Astrocyte of the cerebellum (primary cell): Measurements from ENCODE around the gene ING2.
"Not testable (repeated sequence)": the region's sequence is repeated elsewhere in the genome, so short reads cannot be mapped to it uniquely, and the experiment has no call there.

Source experiments
- DNase-seq: peaks from one replicate; pipeline ENCODE4 v3.0.0-alpha.2; 2011; ENCODE audit warnings: low read depth
- H3K4me3 ChIP-seq: 2 replicates; pipeline ENCODE4 v1.5.1; 2011; ENCODE audit warnings: mild to moderate bottlenecking, low read depth, low read length, moderate library complexity
- in situ Hi-C: cut with HindIII; loops from 2 replicates; pipeline ENCODE4 v1.10.0; 2017; ENCODE audit warnings: low sequenced_read_pairs
- TF ChIP-seq, protein P1 (sequence below): IDR thresholded peaks from 2 replicates; pipeline ENCODE4 v1.5.1; 2012; ENCODE audit warnings: low read length, low read depth, moderate library complexity, mild to moderate bottlenecking; ENCODE audit errors: missing control alignments

ING2 gene

DNA sequence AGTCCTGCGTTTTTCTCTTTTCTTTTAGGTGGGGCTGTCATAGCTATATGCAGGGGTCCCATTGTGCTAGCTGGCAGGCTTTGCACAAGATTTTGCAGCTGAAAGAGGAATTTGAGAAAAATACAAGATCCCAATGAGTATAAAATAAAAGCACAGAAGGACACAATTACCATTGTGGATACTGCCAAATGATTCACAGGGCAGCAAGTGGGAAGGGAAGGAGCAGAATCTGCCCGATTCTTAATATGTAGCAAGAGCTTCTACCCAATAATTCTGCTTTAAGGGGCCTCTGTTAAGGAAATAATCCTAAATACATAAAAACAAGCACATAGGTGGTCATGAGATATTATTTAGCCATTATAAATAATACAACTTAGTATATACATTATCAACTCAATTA, 25.9 kb upstream of the ING2 start:
- TF ChIP-seq, protein P1, sequence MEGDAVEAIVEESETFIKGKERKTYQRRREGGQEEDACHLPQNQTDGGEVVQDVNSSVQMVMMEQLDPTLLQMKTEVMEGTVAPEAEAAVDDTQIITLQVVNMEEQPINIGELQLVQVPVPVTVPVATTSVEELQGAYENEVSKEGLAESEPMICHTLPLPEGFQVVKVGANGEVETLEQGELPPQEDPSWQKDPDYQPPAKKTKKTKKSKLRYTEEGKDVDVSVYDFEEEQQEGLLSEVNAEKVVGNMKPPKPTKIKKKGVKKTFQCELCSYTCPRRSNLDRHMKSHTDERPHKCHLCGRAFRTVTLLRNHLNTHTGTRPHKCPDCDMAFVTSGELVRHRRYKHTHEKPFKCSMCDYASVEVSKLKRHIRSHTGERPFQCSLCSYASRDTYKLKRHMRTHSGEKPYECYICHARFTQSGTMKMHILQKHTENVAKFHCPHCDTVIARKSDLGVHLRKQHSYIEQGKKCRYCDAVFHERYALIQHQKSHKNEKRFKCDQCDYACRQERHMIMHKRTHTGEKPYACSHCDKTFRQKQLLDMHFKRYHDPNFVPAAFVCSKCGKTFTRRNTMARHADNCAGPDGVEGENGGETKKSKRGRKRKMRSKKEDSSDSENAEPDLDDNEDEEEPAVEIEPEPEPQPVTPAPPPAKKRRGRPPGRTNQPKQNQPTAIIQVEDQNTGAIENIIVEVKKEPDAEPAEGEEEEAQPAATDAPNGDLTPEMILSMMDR: no peak

DNA sequence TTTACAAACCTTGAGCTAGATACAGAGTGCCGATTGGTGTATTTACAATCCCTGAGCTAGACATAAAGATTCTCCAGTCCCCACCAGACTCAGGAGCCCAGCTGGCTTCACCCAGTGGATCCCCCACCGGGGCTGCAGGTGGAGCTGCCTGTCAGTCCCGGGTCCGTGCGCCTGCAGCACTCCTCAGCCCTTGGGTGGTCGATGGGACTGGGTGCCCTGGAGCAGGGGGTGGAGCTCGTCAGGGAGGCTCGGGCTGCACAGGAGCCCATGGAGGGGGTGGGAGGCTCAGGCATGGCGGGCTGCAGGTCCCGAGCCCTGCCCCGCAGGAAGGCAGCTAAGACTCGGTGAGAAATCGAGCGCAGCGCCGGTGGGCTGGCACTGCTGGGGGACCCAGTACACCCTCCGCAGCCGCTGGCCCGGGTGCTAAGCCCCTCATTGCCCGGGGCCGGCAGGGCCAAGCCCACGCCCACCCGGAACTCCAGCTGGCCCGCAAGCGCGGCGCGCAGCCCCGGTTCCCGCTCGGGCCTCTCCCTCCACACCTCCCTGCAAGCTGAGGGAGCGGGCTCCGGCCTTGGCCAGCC, 22.3 kb upstream of the ING2 start:
- DNase-seq, in situ Hi-C loops, H3K4me3 ChIP-seq: not testable (repeated sequence)

More for the DNA sequence above, 25.9 kb upstream of the ING2 start:
- DNase-seq: no peak
- in situ Hi-C loops: no loop called here
- no peak overlapping the region for H3K4me3 ChIP-seq

DNA sequence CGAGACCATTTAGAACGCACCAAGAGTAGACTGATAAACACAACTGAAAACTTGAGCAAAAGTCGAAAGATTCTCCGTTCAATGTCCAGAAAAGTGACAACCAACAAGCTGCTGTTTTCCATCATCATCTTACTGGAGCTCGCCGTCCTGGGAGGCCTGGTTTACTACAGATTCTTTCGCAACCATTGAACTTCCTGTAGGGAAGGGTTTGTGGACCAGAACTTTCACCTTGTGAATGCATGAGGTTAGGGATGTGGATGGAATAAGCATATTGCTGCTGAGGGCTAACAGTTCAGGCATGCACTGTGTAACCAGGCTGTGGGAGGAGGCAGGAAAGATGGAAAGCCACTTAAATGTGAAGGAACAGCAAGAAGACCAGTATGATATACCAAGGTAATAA, 20.9 kb upstream of the ING2 start:
- TF ChIP-seq, protein P1: no peak
- no peak for DNase-seq
- in situ Hi-C loops: no loop called here
- H3K4me3 ChIP-seq: no peak overlapping the region

DNA sequence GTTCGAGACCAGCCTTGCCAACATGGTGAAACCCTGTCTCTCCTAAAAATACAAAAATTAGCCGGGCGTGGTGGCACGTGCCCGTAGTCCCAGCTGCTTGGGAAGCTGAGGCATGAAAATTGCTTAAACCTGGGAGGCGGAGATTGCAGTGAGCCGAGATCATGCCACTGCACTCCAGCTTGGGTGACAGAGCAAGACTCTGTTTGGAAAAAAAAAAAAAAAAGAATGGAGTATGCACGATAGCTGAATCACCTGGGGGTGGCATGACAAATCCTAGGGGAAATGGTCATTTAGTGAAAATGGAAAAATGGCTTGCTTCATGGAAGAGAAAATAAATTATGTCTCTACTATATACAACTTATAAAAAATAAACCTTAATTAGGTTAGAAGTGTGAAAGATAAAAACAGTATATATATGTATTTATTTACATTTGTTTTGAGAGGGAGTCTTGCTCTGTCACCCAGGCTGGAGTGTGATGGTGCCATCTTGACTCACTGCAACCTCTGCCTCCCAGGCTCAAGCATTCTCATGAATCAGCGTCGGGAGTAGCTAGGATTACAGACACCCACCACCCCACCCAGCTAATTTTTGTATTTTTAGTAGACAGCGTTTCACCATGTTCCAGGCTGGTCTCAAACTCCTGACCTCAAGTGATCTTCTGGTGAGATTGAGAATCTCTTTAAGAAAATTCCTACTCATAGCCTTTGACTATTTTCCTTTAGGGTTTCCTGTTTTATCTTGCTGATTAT, 19.3 kb upstream of the ING2 start:
- TF ChIP-seq, protein P1: no peak
- in situ Hi-C loops: no loop called here
- DNase-seq: no peak
- no peak overlapping the region for H3K4me3 ChIP-seq

DNA sequence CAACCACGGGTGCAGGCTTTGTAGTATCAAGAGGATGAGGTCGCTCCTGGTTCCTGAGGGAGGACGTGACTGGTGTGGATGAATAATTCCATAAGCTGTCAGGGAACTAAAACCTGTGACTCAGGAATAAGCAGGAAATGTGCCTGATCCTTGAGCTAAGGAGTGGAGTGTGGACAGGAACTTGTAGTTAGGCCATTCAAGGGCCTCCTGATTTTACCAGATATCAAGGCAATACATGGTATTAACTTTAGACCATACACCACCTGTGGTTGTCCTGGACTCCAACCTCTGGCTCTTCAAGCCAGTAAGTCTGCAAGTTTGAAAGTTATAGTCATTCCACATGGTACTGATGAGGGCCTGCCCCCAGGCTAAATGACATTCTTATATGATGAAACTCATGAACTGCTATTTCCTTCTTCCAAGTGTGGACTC, 12.1 kb upstream of the ING2 start:
- in situ Hi-C loops: no loop called here
- DNase-seq: no peak
- no peak overlapping the region for H3K4me3 ChIP-seq
- TF ChIP-seq, protein P1: no peak

DNA sequence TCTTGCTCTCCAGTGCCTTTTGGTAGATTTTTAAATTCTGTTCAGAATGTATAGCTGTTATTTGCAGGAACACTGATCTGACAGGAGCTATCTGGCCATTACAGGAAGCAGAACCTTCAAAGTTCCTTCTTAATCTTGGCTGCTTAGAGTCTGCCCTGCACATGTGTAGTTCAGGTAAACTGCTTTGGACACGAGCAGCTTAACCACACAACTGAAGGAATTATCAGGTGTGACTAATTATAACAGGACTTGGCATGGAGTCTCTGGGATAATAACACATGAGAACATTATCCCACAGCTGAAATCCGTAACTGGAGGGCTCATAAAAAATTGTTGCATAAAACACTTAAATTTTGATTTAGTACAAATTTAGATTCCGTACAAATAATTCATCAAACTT, 11.6 kb upstream of the ING2 start:
- in situ Hi-C loops: no loop called here
- TF ChIP-seq, protein P1: no peak

DNA sequence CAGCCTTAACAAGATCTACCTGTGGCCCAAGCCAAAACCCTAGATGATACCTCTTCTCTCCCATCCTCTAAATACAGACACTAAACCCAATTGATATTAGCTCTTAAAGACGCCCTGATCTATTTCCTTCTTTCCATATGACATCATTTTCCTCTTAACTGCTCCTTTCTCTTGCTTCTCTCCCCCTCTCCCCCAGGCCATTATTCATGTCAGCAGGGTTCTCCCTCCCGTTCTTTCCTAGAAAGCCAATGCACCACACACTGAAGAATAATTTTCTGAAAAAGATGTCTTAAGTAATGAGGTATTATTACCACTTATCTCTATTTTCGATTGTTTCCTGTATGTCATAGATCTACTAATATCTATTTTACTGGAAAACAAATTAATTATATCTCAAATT, 9.7 kb upstream of the ING2 start:
- in situ Hi-C loops: no loop called here
- no peak overlapping the region for H3K4me3 ChIP-seq
- DNase-seq: no peak
- TF ChIP-seq, protein P1: no peak

More for the DNA sequence above, 11.6 kb upstream of the ING2 start:
- no peak for DNase-seq
- no peak overlapping the region for H3K4me3 ChIP-seq
